CD4-positive, alpha-beta T cell treated with Interleukin-15 for 1 hour (primary cell): ENCODE results near the gene IL1RN.

Experiments used
- DNase-seq: peaks from one replicate; pipeline ENCODE4 v3.0.0-alpha.2; 2020

The IL1RN gene

DNA sequence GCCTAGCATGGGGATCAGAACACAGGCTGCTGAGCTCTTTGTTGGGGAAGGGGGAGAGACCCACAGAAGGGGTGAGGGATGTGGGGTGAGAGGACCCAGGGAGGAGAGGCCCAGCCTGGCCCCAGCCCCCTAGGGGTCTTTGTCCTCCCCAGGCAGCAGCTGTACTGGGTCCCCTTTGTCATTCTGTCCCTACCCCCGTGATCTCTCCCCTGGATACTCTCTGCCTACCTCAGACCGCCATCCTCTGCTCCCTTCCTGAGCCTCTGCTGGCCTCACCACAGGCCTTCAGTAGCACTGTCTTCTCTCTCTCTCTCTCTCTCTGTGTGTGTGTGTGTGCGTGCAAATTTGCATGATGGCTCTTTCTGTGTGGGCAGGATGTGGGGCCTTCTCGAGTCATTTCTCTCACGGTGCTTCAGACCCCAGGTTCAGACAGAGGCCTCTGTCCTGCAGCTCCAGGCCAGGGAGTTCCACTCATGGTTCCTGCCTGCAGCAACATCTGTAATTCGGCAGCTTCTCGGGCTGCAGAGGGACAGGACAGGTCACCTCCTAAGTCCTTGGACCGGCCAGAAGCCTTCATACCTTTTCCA is 47.7 kb downstream of the IL1RN start:
- peak; percentile 76 for DNase-seq

DNA sequence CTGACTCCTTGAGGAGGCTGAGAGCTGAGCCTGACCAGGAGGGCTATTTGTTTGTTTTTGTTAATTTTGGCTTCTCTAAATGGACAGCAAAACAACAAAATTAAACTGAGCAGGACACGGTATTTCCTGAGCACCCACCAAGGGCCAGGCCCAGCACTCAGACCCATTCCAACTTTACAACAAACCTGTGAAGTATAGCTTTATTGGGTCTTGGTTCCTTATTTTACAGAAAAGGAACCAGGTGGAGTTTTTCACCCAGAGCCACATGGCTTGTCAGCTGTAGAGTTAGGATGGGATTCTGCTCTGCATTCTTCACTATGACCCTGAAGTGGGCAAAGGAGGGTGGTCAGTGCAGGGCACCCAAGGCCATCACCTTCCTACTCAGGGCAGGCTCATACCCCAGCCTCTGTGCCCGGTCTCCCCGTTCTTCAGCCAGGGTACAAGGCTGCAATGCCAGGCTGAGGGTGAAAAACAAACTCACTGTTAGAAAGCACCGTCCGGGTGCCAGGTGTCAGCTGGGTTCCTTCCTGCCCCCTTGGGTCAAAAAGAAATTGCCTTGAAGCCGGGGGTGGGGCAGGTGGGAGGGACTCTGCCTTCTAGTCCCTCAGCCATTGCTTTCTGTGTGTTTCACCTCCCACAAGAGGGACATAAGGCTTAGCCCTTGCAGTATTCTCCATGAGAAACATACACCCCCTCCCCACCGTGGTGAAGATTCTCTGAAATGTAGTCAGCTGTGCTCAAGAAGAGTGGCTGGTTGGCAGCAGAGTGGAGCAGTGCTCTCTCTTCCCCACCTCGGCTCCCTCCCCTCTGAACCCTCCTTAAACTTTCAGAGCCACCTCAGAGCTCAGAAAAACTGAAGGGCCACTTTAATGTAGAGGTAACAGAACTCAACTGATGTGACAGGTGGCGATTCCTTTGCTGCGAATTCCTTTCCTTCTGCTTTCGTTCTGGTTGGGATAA is 48.6 kb downstream of the IL1RN start:
- DNase-seq, result peak; percentile 40

DNA sequence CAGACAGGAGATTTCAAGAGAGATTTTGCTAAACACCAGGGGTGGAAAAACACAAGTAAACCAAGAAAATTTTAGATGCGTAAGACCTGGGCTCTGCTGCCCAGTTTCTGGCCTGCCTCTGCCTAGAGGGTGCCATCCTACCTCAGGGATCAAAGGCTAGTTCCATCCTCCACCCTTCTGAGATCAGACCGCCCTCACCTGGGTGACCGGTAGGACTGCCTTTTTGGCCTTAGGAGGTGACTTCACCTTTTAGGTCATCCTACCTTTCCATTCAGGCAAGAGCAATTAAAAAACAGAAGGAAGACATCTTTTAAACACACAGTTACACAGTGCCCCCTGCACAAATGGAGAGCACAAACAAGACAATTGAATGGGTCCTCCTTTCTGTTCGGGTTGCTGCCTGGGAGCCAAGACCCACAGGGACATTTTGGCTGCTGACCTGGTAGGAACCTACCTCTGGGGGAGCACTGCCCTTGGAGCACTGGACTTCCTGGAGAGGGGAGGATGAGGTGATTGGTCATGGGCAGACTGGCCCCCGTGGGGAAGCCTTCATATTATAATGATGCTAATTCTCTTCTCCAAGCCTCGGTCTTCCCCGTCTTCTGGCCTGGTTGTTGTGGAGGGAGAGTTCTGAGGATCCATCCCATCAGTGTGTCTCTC is 49.4 kb downstream of the IL1RN start:
- no peak for DNase-seq

DNA sequence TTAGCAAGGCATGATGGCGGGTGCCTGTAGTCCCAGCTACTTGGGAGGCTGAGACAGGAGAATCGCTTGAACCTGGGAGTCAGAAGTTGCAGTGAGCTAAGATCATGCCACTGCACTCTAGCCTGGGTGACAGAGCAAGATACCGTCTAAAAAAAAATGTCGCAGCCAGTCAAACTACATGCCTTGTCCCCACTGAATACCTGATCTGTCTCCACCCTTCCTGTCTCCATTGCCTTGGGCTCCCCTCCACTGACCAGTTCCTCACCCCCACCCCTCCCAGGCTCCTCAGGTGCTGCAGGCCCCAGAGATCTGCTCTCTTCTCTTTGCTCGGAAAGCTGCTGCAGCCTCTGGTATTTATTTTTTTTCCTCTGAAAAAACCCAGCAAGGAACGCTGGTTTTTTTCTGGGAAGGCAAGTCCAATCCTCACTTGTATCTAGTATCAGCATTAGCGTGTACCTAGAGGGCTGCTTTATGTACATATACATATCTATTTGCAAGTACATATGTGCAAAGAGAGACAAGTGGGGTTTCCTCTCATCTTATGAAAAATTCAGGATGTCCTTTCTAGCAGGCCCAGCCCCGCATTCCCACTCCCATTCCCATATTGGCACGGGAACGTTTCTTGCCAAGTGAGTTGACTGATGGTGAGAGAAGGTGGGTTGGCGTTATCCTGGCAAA is 50.8 kb downstream of the IL1RN start:
- DNase-seq, result no peak

DNA sequence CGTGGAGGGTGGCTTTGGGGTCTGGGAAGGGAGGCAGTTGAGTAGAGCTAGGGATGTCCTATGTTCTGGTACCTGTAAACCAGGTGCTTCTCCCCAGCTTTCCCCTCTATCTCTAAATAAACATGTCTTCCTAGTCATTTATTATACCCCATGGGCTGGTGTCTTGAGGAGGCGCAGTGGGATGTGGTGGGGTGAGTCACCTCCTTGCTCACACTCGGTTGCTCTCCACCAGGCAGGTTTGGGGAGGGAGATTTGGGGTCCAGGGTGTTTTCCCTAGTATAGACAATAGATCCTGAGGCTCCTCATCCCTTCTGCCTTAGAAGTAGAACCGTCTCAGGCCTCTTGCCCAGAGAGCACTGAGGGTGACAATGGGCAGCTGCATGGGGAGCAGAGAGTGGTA is 51.5 kb downstream of the IL1RN start:
- DNase-seq, result no peak

DNA sequence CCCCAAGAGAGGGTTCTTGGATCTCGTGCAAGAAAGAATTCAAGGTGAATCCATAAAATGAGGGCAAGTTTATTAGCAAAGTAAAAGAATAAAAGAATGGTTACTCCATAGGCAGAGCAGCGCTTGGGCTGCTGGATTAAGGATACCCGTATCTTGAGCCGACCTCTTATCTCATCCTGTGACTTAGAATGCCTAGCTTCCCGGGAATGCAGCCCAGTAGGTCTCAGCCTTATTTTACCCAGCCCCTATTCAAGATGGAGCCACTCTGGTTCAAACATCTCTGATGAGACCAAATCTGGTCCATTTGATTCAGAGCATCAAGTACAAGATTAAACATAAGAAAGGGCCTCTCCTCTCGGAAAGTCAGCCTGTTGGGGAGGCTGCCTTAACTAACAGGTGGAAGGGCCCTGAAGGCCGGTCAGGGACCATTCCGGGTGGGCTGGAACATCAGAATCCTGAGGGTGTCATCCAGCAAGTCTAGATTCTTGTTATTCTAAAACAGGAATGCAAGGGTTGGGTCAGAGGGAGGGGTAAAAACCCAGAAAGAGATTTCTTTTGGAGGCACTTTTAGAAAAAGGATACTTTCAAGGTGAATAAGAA is 52.1 kb downstream of the IL1RN start:
- DNase-seq, result no peak

DNA sequence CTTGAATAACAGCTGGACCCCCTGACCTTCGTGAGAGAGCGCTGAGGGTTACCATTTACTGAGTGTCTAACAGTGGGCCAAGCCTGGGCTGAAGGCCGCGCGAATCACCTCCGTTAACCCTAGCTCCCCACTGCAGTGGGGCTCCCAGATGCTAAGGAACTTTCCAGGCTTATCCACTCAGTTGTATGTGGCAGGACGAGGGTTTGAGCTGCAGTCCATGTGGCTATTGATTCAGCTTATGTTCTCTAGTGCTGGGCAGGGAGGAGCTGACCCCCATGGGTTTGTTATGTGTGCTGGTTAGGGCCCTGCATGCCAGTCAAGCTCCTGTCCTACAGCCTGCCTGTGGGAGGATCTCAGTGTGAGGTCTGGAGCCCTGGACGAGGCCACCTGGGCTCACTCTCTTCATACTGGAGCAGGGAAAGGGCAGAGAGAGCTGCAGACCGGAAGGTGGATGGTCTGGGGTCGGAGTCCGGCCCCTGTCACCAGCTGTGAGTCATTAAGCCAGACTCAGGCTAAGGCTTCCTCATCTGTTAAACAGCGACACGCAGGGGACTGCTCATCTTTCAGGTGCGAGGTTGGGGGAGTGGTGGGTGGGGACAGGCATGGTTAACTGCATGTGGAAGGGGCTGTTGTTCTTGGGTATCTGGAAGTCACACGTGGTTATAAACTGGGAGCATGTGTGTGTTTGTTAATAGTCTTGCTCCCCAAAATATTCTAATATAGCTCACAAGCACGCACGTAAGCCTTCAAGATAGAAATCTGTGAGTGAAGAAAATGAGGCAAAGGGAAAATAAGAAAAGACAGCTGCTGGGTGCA is 52.9 kb downstream of the IL1RN start:
- no peak for DNase-seq

DNA sequence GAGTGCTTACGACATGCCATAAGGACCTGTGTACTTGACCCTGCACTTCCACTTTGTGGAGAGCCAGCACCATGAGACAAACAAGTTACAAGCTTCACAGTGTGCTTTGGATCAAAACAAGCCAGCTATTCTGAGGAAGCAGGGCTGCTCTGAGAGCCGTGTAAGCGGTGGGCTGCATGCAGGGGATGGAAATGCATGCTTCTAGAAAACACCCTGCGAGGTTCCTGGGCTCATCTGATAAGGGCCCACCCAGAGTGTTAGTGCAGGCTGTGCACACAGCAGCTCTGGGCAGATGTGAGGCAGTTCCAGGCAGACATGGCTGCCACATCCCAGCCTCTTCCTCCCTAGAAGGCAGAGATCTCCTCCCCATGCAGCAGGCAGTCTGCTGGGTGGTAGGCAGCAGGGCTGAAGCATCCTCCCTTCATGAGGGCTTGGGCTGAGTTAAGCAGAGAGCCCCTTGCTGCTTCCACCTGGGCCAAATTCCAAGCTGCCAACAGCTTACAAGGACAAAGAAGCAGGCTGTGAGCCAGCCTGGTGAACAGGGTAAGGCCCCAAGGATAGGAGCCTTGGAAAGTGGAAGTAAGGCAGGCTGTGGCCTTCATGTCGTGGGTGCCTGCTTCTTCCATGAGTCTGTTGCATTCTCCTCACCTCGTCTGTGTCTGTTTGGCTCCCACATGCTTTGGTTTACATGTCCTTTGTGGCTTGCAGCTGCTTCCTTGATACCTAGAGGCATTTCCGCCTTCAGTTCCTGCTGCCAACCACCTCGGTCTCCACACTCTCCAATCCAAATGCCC is 54.1 kb downstream of the IL1RN start:
- DNase-seq, result no peak

DNA sequence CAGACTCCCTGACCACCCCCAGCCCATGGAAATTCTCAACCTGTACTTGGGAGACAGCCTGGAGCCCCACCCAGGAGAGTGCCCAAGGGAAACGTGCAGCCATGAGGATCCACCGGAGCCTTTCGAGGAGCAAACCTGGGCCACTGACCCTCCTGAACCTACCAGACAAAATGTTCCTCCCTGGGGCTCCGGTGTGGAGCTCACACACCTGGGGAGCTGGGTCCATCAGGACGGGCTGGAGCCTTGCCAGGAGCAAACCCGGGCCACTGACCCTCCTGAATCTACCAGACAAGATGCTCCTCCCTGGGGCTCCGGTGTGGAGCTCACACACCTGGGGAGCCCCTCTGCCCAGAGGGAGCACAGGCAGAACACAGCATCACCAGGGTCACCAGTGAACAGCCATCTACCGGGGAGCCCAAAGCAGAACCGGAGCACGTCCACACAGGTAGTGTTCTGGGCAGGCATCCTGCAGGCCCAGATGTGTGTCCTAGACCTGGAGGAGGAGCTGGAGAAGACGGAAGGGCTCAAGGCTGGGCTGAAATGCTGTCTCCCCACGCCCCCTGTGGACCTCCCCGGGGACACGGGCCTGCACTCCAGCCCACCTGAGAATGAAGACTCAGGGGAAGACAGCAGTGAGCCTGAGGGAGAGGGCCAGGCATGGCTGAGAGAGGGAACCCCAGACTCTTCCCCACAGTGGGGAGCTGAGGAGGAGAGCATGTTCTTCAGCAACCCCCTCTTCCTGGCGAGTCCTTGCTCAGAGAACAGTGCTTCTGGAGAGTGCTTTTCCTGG is 55.3 kb downstream of the IL1RN start:
- DNase-seq, result no peak

DNA sequence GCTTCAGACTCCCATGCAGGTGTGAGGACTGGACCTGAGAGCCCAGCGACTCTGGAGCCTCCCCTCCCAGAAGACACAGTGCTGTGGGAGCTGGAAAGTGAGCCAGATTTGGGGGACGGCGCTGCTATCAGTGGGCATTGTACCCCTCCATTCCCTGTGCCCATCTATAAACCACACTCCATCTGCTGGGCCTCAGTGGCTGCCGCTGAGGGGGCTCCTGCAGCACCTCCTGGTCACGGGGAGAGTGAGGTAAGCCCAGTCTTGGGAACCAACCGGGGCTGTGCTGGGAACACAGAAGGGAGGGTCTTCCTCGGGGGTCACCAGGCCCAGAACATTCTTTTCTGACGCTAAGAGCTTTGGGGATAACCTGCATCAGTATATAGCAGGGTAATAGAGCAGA is 55.9 kb downstream of the IL1RN start:
- DNase-seq, result no peak
